DOHH2 (cell line): ENCODE results near the gene FAM107B.

ENCODE experiments used
- H3F3A ChIP-seq: fragments of 200-600 bp; sonication (generic), shearing (Covaris generic); 2 replicates; pipeline ENCODE4 v1.6.0; 2016; ENCODE audit warnings: antibody characterized with exemption, mild to moderate bottlenecking; ENCODE audit not compliant: control insufficient read depth, insufficient read depth
- H3K27ac ChIP-seq: fragments of 200-600 bp; sonication (generic); 2 replicates; pipeline ENCODE4 v1.5.1; 2014; ENCODE audit warnings: low read depth, mild to moderate bottlenecking, low read length, moderate library complexity
- H3K27me3 ChIP-seq: fragments of 200-600 bp; sonication (generic); 2 replicates; pipeline ENCODE4 v1.6.1; 2014; ENCODE audit warnings: mild to moderate bottlenecking, low read length, mixed read lengths; ENCODE audit not compliant: control insufficient read depth
- H3K36me3 ChIP-seq: fragments of 200-600 bp; sonication (generic); 2 replicates; pipeline ENCODE4 v1.6.1; 2014; ENCODE audit warnings: mild to moderate bottlenecking, low read length, moderate library complexity, mixed read lengths; ENCODE audit not compliant: control insufficient read depth
- H3K4me1 ChIP-seq: fragments of 200-600 bp; sonication (generic); 2 replicates; pipeline ENCODE4 v1.6.1; 2014; ENCODE audit warnings: mild to moderate bottlenecking, low read length, mixed read lengths; ENCODE audit not compliant: control insufficient read depth
- H3K4me2 ChIP-seq: fragments of 200-600 bp; sonication (generic); 2 replicates; pipeline ENCODE4 v1.6.0; 2014; ENCODE audit warnings: mild to moderate bottlenecking, low read length, moderate library complexity
- H3K4me3 ChIP-seq: fragments of 200-600 bp; sonication (generic); 2 replicates; pipeline ENCODE4 v1.5.1; 2014; ENCODE audit warnings: mild to moderate bottlenecking, low read length, mixed read lengths
- H3K79me2 ChIP-seq: fragments of 200-600 bp; sonication (generic); 2 replicates; pipeline ENCODE4 v1.6.1; 2014; ENCODE audit warnings: mild to moderate bottlenecking, low read length, mixed read lengths; ENCODE audit not compliant: control insufficient read depth
- H3K9me2 ChIP-seq: fragments of 200-600 bp; sonication (generic); replicated peaks from 2 replicates; pipeline ENCODE4 v1.6.1; 2014; ENCODE audit warnings: mild to moderate bottlenecking, low read length, mixed read lengths; ENCODE audit not compliant: control insufficient read depth
- H3K9me3 ChIP-seq: fragments of 200-600 bp; sonication (generic); 2 replicates; pipeline ENCODE4 v1.6.1; 2014; ENCODE audit warnings: antibody characterized with exemption, low read length, mixed read lengths; ENCODE audit not compliant: control insufficient read depth, insufficient read depth
- H4K20me1 ChIP-seq: fragments of 200-600 bp; sonication (generic); 2 replicates; pipeline ENCODE4 v1.6.0; 2014; ENCODE audit warnings: low read depth, mild to moderate bottlenecking, antibody characterized with exemption, low read length, moderate library complexity; ENCODE audit not compliant: control insufficient read depth, insufficient read depth
- CTCF ChIP-seq: fragments of 200-600 bp; sonication (generic); IDR thresholded peaks from one replicate; pipeline ENCODE4 v1.5.1; 2014; ENCODE audit warnings: antibody characterized with exemption, mild to moderate bottlenecking, low read depth, low read length; ENCODE audit not compliant: poor library complexity, severe bottlenecking
- EZH2phosphoT487 ChIP-seq: fragments of 200-600 bp; sonication (generic); IDR thresholded peaks from 2 replicates; pipeline ENCODE4 v1.6.1; 2017; ENCODE audit warnings: borderline replicate concordance, mild to moderate bottlenecking, antibody characterized with exemption, low read length, moderate library complexity, mixed read lengths

The FAM107B gene

GRCh38 chr10:14562218-14563075, 212.2 kb downstream of the FAM107B start:
- Histone ChIP-seq H3K27ac (no peak overlapping the region), H3K4me1 (peaks cover 98% of the 10 kb centered on the region), H3K4me2 (peak overlapping the region; percentile 22), H3K36me3 (peaks cover 94% of the 10 kb centered on the region), H3K4me3 (no peak overlapping the region), H4K20me1 (peaks cover 72% of the 10 kb centered on the region), H3K9me2 (no peaks in the 10 kb centered on the region), H3K9me3 (no peaks in the 10 kb centered on the region), H3F3A (peaks cover 54% of the 10 kb centered on the region), H3K79me2 (peaks cover 100% of the 10 kb centered on the region), H3K27me3 (no peaks in the 10 kb centered on the region)
- TF ChIP-seq CTCF (no peak), EZH2phosphoT487 (no peak)

GRCh38 chr10:14560791-14561765, 213.6 kb downstream of the FAM107B start:
- Histone ChIP-seq H3F3A (peaks cover 56% of the 10 kb centered on the region), H3K4me2 (peak overlapping the region; percentile 35; the same call in 1 of the 2 replicates), H3K27ac (no peak overlapping the region), H3K36me3 (peaks cover 97% of the 10 kb centered on the region), H3K79me2 (peaks cover 100% of the 10 kb centered on the region), H4K20me1 (peaks cover 78% of the 10 kb centered on the region), H3K9me2 (no peaks in the 10 kb centered on the region), H3K4me1 (peaks cover 100% of the 10 kb centered on the region), H3K4me3 (no peak overlapping the region), H3K9me3 (no peaks in the 10 kb centered on the region), H3K27me3 (no peaks in the 10 kb centered on the region)
- no peak for TF ChIP-seq CTCF
- no peak for TF ChIP-seq EZH2phosphoT487

- Histone ChIP-seq H3K36me3 (peaks cover 97% of the 10 kb centered on the region), H3K4me1 (peaks cover 100% of the 10 kb centered on the region), H4K20me1 (peaks cover 83% of the 10 kb centered on the region), H3K4me2 (peak overlapping the region; percentile 35), H3K9me2 (no peaks in the 10 kb centered on the region), H3K9me3 (no peaks in the 10 kb centered on the region), H3K27ac (no peak overlapping the region), H3F3A (peaks cover 52% of the 10 kb centered on the region), H3K79me2 (peaks cover 100% of the 10 kb centered on the region), H3K4me3 (no peak overlapping the region), H3K27me3 (no peaks in the 10 kb centered on the region)
- TF ChIP-seq EZH2phosphoT487 (no peak), CTCF (no peak)
These were observed 214.4 kb downstream of the FAM107B start for GRCh38 chr10:14560274-14560673.
